Measurements from ENCODE around the gene TRABD2B.

- TF ChIP-seq POLR2A (IDR thresholded peaks at IDR 0.05) (no peak), CTCF (IDR thresholded peaks at IDR 0.05) (no peak)
These were observed 224.1 kb downstream of the TRABD2B start for GRCh38 chr1:47772960-47773682.
